Sigmoid colon (tissue), 4 donors: ENCODE results near the gene TNNC1.

Experiments
- EP300 ChIP-seq, 4 donors: sonication (generic); formaldehyde crosslinking; IDR thresholded peaks; one replicate each; pipeline ENCODE4 v1.6.1; 2017; ENCODE audit warnings: antibody characterized with exemption in 4 of 4
- POLR2A ChIP-seq, 2 donors: fragments of 450-650 bp; IDR thresholded peaks; one replicate each; pipeline ENCODE4 v1.6.1; 2016; ENCODE audit warnings: antibody characterized with exemption in 2 of 2, mild to moderate bottlenecking in 2 of 2, moderate library complexity in 2 of 2
- TF ChIP-seq, protein P1 (sequence below), 4 experiments: fragments of 450-650 bp in 3 of 4; fragments of 200-600 bp in 1 of 4; IDR thresholded peaks; one replicate each; pipeline ENCODE4 v1.5.1; 2016 to 2019; ENCODE audit warnings: antibody characterized with exemption in 4 of 4, mild to moderate bottlenecking in 3 of 4, moderate library complexity in 2 of 4

GRCh38 chr3:52431459-52432223, 22.2 kb downstream of the TNNC1 start:
- TF ChIP-seq, protein P1, sequence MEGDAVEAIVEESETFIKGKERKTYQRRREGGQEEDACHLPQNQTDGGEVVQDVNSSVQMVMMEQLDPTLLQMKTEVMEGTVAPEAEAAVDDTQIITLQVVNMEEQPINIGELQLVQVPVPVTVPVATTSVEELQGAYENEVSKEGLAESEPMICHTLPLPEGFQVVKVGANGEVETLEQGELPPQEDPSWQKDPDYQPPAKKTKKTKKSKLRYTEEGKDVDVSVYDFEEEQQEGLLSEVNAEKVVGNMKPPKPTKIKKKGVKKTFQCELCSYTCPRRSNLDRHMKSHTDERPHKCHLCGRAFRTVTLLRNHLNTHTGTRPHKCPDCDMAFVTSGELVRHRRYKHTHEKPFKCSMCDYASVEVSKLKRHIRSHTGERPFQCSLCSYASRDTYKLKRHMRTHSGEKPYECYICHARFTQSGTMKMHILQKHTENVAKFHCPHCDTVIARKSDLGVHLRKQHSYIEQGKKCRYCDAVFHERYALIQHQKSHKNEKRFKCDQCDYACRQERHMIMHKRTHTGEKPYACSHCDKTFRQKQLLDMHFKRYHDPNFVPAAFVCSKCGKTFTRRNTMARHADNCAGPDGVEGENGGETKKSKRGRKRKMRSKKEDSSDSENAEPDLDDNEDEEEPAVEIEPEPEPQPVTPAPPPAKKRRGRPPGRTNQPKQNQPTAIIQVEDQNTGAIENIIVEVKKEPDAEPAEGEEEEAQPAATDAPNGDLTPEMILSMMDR (IDR thresholded peaks at IDR 0.05): no peak
- TF ChIP-seq POLR2A (IDR thresholded peaks at IDR 0.05) (no peak), EP300 (IDR thresholded peaks at IDR 0.05) (no peak)
